Omental fat pad (tissue), 4 donors: Measurements from ENCODE around the gene SORCS1. TPM values are rescaled to one million over a fixed set of nuclear protein-coding genes. Genes with fewer than 3 reads are reported as not detected.

Experiments used
- ATAC-seq: fragments of 150-250 bp; one replicate; pipeline ENCODE4 v1.9.1; 2016; ENCODE audit warnings: mild to moderate bottlenecking, moderate library complexity; ENCODE audit not compliant: low FRiP score
- DNase-seq: peaks from one replicate; pipeline ENCODE4 v3.0.0-alpha.2; 2019; ENCODE audit warnings: low spot score
- total RNA-seq, 4 donors: library from RNA; depleted of rRNA; stranded (reverse); fragments of >200 nt; gene quantifications; one replicate each; pipeline ENCODE4 v1.1.0, GENCODE V29; 2016
- TF ChIP-seq, protein P1 (sequence below), 3 donors: fragments of 450-650 bp; IDR thresholded peaks; one replicate each; pipeline ENCODE4 v1.5.1; 2016 to 2017; ENCODE audit warnings: antibody characterized with exemption in 3 of 3, mild to moderate bottlenecking in 3 of 3, moderate library complexity in 2 of 3

The SORCS1 gene
- total RNA-seq, 4 donors from 2014 or later = 0.09 to 1.3 (median 0.37) TPM

DNA sequence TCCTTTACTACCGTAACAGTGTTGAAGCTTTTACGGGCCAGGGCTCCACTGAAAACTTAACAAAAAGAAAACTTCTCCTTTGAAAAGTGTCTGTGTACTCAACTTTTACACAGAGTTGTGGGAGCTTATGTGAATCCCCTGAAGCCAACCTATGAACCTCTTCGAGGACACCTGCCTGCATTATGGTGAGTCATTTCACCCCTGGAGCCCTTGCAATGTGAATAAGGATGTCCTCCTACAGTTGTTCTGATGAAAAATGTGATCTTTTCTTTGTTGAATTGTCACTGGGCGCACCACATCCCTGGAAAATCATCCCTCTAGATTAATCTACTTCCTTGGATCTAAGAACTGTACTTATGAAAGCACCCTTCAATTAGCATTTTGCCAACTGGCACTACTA is 93.2 kb downstream of the SORCS1 start:
- TF ChIP-seq, protein P1, sequence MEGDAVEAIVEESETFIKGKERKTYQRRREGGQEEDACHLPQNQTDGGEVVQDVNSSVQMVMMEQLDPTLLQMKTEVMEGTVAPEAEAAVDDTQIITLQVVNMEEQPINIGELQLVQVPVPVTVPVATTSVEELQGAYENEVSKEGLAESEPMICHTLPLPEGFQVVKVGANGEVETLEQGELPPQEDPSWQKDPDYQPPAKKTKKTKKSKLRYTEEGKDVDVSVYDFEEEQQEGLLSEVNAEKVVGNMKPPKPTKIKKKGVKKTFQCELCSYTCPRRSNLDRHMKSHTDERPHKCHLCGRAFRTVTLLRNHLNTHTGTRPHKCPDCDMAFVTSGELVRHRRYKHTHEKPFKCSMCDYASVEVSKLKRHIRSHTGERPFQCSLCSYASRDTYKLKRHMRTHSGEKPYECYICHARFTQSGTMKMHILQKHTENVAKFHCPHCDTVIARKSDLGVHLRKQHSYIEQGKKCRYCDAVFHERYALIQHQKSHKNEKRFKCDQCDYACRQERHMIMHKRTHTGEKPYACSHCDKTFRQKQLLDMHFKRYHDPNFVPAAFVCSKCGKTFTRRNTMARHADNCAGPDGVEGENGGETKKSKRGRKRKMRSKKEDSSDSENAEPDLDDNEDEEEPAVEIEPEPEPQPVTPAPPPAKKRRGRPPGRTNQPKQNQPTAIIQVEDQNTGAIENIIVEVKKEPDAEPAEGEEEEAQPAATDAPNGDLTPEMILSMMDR (IDR thresholded peaks at IDR 0.05) = no peak
- DNase-seq (no peak), ATAC-seq (no peak)

DNA sequence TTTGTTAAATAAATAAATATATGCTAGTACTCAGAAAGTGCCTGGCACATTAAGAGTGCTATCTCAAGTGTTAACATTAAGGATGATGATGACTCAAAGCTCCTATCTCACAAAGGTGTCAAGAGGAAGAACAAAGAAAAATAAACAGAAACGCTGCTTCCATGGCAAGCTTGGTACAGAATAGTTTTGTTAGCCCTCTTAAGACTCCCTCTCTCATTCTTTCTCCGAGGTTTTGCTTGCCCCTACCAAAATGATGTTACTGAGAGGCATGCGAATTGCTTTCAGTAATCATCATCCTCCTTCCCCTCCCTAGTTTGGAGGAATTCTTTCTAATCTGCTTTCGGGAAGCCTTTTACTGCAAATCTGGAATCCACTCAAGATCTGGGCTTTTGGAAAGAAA is 96.7 kb downstream of the SORCS1 start:
- TF ChIP-seq, protein P1 (IDR thresholded peaks at IDR 0.05) = no peak
- DNase-seq = no peak
- ATAC-seq = no peak

DNA sequence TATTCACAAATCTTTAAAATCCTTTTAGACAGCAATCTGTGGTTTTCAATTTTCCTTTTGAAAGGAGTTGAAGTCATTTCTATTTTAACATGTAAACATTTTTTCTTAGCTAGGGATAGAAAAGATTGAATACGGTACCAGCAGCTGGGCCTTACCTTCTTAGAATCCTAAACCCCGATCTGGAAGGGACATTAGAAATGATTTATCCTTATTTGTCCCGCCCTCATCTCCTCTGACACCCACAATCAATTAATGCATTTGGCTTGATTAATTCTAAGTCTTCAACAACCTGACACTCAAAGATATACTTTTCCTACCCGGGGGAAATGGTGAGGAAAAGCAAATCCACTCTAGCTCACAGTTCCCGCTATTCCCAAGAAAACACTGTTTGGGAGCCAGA is 100.4 kb downstream of the SORCS1 start:
- TF ChIP-seq, protein P1 (IDR thresholded peaks at IDR 0.05) = no peak
- no peak for ATAC-seq
- DNase-seq = no peak

DNA sequence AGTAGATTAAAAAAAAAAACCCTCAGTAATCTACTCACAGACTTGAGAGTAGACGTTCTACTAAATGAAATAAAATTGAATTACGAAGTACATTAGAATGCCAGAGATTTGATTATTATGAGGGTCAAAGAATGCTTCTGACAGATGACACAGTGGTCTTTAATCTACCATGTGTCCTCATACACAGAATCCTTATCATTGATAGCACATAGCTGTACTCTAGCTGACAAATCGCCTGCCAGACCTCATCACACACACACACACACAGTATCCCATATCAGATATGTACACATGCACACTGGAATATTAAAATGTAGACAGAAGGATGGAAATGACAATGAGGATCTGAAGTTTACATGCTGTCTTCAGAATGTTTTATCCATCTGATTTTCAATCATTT is 104.6 kb downstream of the SORCS1 start:
- ATAC-seq = no peak
- TF ChIP-seq, protein P1 (IDR thresholded peaks at IDR 0.05) = no peak
- no peak for DNase-seq

DNA sequence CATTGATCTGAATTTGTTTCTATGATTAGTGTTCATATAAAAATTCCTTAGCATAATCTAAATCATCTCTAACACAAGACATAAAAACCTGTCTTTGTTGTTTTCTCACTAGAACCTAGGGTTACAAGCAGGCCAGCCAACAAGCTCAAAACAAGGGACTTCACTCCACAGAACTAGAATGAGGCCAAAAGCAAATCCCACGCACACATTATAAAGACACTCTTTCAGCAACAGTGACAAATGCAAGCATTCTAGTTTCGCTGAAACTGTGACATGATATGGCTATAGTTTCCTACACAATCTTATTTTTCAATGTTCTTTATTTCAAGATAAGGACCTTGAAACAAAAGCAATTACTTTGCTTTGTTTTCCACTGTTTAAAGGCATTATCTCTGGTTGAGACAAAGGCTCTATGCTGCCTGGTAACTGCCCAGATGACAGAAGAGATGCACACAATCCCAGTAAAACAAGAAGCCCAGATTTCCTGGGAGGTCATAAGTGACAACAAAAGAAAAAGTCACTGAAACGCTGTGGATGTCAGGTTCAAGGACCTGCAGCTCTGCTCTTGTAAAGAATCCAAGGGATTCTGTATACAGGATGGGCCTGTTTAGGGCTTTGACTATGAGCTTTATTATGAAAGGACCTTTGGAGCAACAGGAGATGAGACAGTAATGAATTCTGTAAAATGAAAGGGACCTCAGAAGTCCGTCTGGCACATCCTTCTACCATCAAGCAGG is 105.3 kb downstream of the SORCS1 start:
- TF ChIP-seq, protein P1 (IDR thresholded peaks at IDR 0.05) = no peak
- DNase-seq (no peak), ATAC-seq (no peak)

DNA sequence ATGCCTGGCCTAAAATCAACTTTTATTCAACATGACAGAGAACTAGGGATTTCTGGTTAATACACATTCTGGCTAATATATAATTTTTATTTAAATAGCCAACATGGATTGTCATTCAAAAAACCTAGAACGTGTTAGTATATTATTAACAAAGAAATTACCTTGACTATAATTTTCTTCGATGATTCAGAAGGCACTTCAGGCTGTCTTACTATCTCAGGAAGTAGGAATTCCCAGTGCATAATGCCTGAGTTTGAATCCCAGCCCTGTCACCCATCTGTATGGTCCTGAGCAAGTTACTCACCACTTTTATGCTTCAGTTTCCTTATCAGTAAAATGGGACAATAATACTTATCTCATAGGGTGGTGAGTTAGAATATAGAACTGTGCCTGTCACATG is 106.2 kb downstream of the SORCS1 start:
- no peak for DNase-seq
- no peak for ATAC-seq
- TF ChIP-seq, protein P1 (IDR thresholded peaks at IDR 0.05) = no peak

DNA sequence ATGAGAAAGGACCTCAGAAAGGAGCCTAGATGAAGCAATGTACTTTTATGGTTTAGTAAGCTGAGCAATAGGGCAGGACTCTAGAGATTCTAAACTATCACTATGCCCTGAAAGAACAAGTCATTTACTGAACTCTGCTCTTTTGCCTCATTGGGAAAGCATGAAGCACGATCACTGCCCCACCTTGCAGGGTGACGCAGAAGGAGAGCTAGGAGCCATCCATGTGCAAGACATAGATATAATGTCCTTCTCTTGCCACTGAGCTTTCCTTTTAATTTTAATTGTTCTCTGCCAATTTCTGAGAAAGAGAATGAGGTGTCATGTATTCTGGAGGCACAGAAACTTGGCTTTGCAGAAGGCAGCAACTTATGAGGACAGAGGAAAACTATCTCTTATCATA is 108.3 kb downstream of the SORCS1 start:
- TF ChIP-seq, protein P1 (IDR thresholded peaks at IDR 0.05) = no peak
- no peak for ATAC-seq
- no peak for DNase-seq
